Measurements from ENCODE around the gene MVD. TPM values are rescaled to one million over a fixed set of nuclear protein-coding genes. Genes with fewer than 3 reads are reported as not detected.

Gene MVD
- total and polyA plus RNA-seq, 8 donors = 7.1 to 302 (median 45.9) TPM

DNA sequence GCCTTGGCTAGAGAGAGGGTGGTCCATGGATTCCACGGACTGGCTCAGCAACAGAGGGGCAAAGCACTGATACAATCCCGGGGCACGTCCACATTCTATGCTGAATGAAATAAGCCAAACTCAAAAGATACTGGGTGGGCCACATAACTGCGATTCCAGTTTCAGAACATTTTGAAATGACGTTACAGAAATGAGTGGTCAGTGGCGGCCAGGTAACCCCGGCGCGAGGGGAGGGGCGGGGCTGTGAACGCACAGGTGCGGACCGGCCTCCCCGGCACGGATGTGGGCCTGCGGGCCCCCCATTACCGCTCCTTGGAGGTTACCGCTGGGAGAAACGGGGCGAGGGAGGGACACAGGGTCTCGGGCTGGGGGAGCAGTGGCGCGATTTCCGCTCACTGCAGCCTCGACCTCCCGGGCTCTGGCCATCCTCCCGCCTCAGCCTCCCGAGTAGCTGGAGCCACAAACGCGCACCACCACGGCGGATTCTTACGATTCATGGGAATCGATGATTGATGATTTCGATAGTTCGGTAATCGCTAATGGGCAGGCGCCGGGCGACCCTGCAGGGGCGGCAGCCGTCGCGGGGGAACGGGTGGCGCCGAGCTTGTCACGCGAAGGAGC lies 559 bp downstream of the MVD start:
- Histone ChIP-seq H3K4me1 (peaks cover 12 to 44% (median 24%) of the 10 kb centered on the region in 4 donors), H3K27ac (peak overlapping the region; percentile 90 to 96 (median 94)), H3K27me3 (no peaks in the 10 kb centered on the region), H3K4me3 (peak overlapping the region; percentile 79 to 96 (median 94)), H3K9me3 (no peaks in the 10 kb centered on the region), H3K36me3 (peaks cover 3 to 16% (median 12%) of the 10 kb centered on the region in 4 donors)
- WGBS, 5 donors = 1 to 2% (median 1%) methylated on average over 30 to 49 of the region's 49 CpGs
- intact Hi-C loops (cut with DNase I; ENCODE audit: low total_unique reads) = no loop called here
- TF ChIP-seq POLR2AphosphoS5 (IDR thresholded peaks at IDR 0.05) (no peak), EP300 (IDR thresholded peaks at IDR 0.05) (no peak), POLR2A (IDR thresholded peaks at IDR 0.05) (no peak)
- TF ChIP-seq, protein P1, sequence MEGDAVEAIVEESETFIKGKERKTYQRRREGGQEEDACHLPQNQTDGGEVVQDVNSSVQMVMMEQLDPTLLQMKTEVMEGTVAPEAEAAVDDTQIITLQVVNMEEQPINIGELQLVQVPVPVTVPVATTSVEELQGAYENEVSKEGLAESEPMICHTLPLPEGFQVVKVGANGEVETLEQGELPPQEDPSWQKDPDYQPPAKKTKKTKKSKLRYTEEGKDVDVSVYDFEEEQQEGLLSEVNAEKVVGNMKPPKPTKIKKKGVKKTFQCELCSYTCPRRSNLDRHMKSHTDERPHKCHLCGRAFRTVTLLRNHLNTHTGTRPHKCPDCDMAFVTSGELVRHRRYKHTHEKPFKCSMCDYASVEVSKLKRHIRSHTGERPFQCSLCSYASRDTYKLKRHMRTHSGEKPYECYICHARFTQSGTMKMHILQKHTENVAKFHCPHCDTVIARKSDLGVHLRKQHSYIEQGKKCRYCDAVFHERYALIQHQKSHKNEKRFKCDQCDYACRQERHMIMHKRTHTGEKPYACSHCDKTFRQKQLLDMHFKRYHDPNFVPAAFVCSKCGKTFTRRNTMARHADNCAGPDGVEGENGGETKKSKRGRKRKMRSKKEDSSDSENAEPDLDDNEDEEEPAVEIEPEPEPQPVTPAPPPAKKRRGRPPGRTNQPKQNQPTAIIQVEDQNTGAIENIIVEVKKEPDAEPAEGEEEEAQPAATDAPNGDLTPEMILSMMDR (IDR thresholded peaks at IDR 0.05) = no peak
- DNase-seq = no peak

DNA sequence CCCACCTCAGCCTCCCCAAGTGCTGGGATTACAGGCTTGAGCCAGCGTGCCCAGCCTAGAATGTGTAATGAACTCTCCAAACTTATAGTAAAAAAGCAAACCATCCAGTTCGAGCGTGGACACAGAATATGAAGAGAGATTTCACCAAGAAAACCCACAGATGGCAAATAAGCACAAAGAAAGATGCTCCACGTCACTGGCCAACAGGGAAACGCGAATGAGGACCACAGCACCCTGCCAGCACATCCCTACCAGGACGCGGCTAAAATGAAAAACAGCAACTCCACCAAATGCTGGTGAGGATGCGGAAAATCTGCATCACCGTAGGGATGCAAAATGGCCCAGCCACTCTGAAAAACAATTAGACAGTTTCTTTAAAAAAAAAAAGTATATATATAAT lies 1.4 kb downstream of the MVD start:
- Histone ChIP-seq H3K27ac (no peak overlapping the region), H3K4me1 (peaks cover 12 to 44% (median 24%) of the 10 kb centered on the region in 4 donors), H3K4me3 (no peak overlapping the region), H3K9me3 (no peaks in the 10 kb centered on the region), H3K36me3 (peaks cover 3 to 23% (median 18%) of the 10 kb centered on the region in 4 donors), H3K27me3 (no peaks in the 10 kb centered on the region)
- 76 to 84% (median 80%) methylated on average over 10 of the region's 10 CpGs for WGBS, 5 donors
- intact Hi-C loops (cut with DNase I; ENCODE audit: low total_unique reads) = no loop called here
- no peak for DNase-seq
- TF ChIP-seq POLR2AphosphoS5 (IDR thresholded peaks at IDR 0.05) (no peak), EP300 (IDR thresholded peaks at IDR 0.05) (no peak), POLR2A (IDR thresholded peaks at IDR 0.05) (no peak)
- TF ChIP-seq, protein P1 (IDR thresholded peaks at IDR 0.05) = no peak

DNA sequence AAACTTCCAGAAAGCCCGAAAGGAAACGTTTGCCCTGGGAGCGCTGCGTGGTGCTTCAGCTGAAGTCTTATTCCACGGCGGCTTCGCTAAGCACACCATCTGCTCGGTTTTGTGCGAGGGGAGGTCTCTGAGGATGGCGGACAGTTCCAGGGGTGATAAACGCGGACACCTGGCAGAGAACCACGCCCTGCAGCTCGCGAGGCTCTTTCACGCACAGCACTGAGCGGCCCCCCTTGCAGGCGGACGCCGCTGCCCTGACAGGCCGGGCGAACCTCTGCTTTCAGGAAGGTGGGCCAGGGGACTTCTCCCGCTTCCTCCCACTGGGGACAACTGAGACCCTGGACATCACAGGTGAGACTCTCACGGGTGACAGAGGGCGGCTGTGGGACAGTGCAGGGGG lies 3.7 kb downstream of the MVD start:
- Histone ChIP-seq H3K27me3 (no peaks in the 10 kb centered on the region), H3K36me3 (peaks cover 8 to 46% (median 41%) of the 10 kb centered on the region in 4 donors), H3K4me1 (peaks cover 11 to 31% (median 21%) of the 10 kb centered on the region in 4 donors), H3K9me3 (no peaks in the 10 kb centered on the region), H3K4me3 (no peak overlapping the region), H3K27ac (no peak overlapping the region)
- intact Hi-C loops (cut with DNase I; ENCODE audit: low total_unique reads) = no loop called here
- TF ChIP-seq POLR2A (IDR thresholded peaks at IDR 0.05) (no peak), EP300 (IDR thresholded peaks at IDR 0.05) (no peak), POLR2AphosphoS5 (IDR thresholded peaks at IDR 0.05) (no peak)
- TF ChIP-seq, protein P1 (IDR thresholded peaks at IDR 0.05) = no peak
- no peak for DNase-seq
- 89 to 94% (median 92%) methylated on average over 16 to 25 of the region's 25 CpGs for WGBS, 5 donors

DNA sequence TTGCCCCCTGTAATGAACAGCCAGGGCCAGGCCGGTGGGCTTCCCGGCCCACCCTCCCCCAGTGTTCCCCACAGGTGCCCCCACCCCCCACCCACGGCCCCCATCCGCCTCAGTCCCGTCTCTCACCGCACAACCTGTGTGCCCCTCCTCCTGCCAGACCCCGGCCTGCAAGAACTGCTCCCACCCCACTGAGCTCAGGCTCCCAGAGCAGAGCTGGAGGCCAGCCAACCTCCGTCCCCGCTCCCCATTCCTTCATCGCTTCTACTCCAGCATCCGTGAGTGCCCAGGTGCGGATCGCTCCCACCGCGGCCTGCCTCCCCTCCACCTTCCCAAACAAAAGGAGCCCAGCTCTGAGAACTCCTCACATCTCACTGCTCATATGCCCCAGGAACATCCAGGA lies 4.2 kb downstream of the MVD start:
- Histone ChIP-seq H3K4me1 (peaks cover 7 to 27% (median 16%) of the 10 kb centered on the region in 4 donors), H3K27ac (no peak overlapping the region), H3K9me3 (no peaks in the 10 kb centered on the region), H3K4me3 (no peak overlapping the region), H3K36me3 (peaks cover 8 to 49% (median 46%) of the 10 kb centered on the region in 4 donors), H3K27me3 (no peaks in the 10 kb centered on the region)
- intact Hi-C loops (cut with DNase I; ENCODE audit: low total_unique reads) = no loop called here
- 88 to 94% (median 91%) methylated on average over 11 to 15 of the region's 15 CpGs for WGBS, 5 donors
- TF ChIP-seq, protein P1 (IDR thresholded peaks at IDR 0.05) = no peak
- no peak for TF ChIP-seq EP300 (IDR thresholded peaks at IDR 0.05)
- DNase-seq = no peak

Measured in stomach (tissue), 9 donors.